WTC11 (cell line): ENCODE results near the gene CDRT4. TPM values are rescaled to one million over a fixed set of nuclear protein-coding genes. Genes with fewer than 3 reads are reported as not detected.

Source experiments
- ATAC-seq: fragments of 200-7000 bp; cut with Tn5 transposase; 2 replicates; pipeline ENCODE4 v1.10.0; 2021; ENCODE audit warnings: mild to moderate bottlenecking, moderate library complexity
- CTCF ChIA-PET: fragments of 300-600 bp; sonication (Branson Sonifier 250); formaldehyde crosslinking; loops from one replicate; lab custom pipeline; 2021; ENCODE audit warnings: antibody characterized with exemption; lab: Charles Lee
- POLR2A ChIA-PET: fragments of 350-600 bp; sonication (Branson Sonifier 250); formaldehyde crosslinking; loops from one replicate; lab custom pipeline; 2021; ENCODE audit warnings: antibody characterized with exemption; lab: Charles Lee
- DNase-seq: peaks from one replicate; pipeline ENCODE4 v3.0.0; 2021; ENCODE audit warnings: low spot score
- H3K27ac Mint-ChIP-seq: 2 replicates; pipeline ENCODE4 v1.8.0; 2021; ENCODE audit warnings: mixed read lengths
- H3K27me3 Mint-ChIP-seq: 2 replicates; pipeline ENCODE4 v1.8.0; 2021; ENCODE audit warnings: low read depth, mild to moderate bottlenecking, moderate library complexity, mixed read lengths
- H3K36me3 Mint-ChIP-seq: 2 replicates; pipeline ENCODE4 v1.8.0; 2021; ENCODE audit warnings: mixed read lengths
- H3K4me1 Mint-ChIP-seq: 2 replicates; pipeline ENCODE4 v1.8.0; 2022; ENCODE audit warnings: mixed read lengths
- H3K4me3 Mint-ChIP-seq: 2 replicates; pipeline ENCODE4 v1.8.0; 2021; ENCODE audit warnings: mild to moderate bottlenecking, moderate library complexity, mixed read lengths
- H3K9me3 Mint-ChIP-seq: 2 replicates; pipeline ENCODE4 v1.8.0; 2021; ENCODE audit warnings: mixed read lengths
- ATF1 ChIP-seq: sonication (generic); formaldehyde crosslinking; IDR thresholded peaks from 2 replicates; pipeline ENCODE4 v1.8.1; 2023; ENCODE audit warnings: mild to moderate bottlenecking, moderate library complexity, missing genetic modification reagents
- CBFB ChIP-seq: sonication (generic); formaldehyde crosslinking; IDR thresholded peaks from 2 replicates; pipeline ENCODE4 v1.8.1; 2022; ENCODE audit warnings: mild to moderate bottlenecking, low read depth, missing genetic modification reagents
- E2F1 ChIP-seq: sonication (generic); formaldehyde crosslinking; IDR thresholded peaks from 2 replicates; pipeline ENCODE4 v1.8.0; 2022; ENCODE audit warnings: mild to moderate bottlenecking, missing genetic modification reagents
- ELF4 ChIP-seq: sonication (generic); formaldehyde crosslinking; IDR thresholded peaks from 2 replicates; pipeline ENCODE4 v1.8.1; 2022; ENCODE audit warnings: low read depth, mild to moderate bottlenecking, moderate library complexity, missing genetic modification reagents
- FOXK1 ChIP-seq: sonication (generic); formaldehyde crosslinking; IDR thresholded peaks from 2 replicates; pipeline ENCODE4 v1.8.0; 2022; ENCODE audit warnings: mild to moderate bottlenecking, moderate library complexity, missing genetic modification reagents
- GRHL2 ChIP-seq: fragments of 250-450 bp; sonication (Bioruptor Pico); IDR thresholded peaks from 2 replicates; pipeline ENCODE4 v1.8.0; 2022; ENCODE audit warnings: mild to moderate bottlenecking, moderate library complexity; ENCODE audit not compliant: insufficient replicate concordance, severe bottlenecking
- GTF2I ChIP-seq: fragments of 250-450 bp; sonication (Bioruptor Pico); conservative IDR thresholded peaks from 2 replicates; pipeline ENCODE4 v1.4.0; 2021; ENCODE audit warnings: mild to moderate bottlenecking
- HMGA2 ChIP-seq: fragments of 250-450 bp; sonication (Bioruptor Pico); IDR thresholded peaks from 2 replicates; pipeline ENCODE4 v1.4.0; 2021; ENCODE audit warnings: mild to moderate bottlenecking, moderate library complexity
- IRF2 ChIP-seq: sonication (generic); formaldehyde crosslinking; IDR thresholded peaks from 2 replicates; pipeline ENCODE4 v1.8.0; 2022; ENCODE audit warnings: low read depth, missing genetic modification reagents, borderline replicate concordance
- JUN ChIP-seq: sonication (generic); formaldehyde crosslinking; IDR thresholded peaks from 2 replicates; pipeline ENCODE4 v1.8.0; 2023; ENCODE audit warnings: mild to moderate bottlenecking, missing genetic modification reagents
- NR1H2 ChIP-seq: sonication (generic); formaldehyde crosslinking; IDR thresholded peaks from 2 replicates; pipeline ENCODE4 v1.9.0; 2021; ENCODE audit warnings: mild to moderate bottlenecking, moderate library complexity, missing genetic modification reagents
- NR2C2 ChIP-seq: sonication (generic); formaldehyde crosslinking; IDR thresholded peaks from 2 replicates; pipeline ENCODE4 v1.8.0; 2022; ENCODE audit warnings: mild to moderate bottlenecking, missing genetic modification reagents
- SOX15 ChIP-seq: fragments of 250-450 bp; sonication (Bioruptor Pico); IDR thresholded peaks from 2 replicates; pipeline ENCODE4 v1.9.0; 2021; ENCODE audit warnings: mild to moderate bottlenecking
- TP53 ChIP-seq: sonication (generic); formaldehyde crosslinking; IDR thresholded peaks from 2 replicates; pipeline ENCODE4 v1.8.1; 2023; ENCODE audit warnings: mild to moderate bottlenecking, missing genetic modification reagents
- USF1 ChIP-seq: sonication (generic); formaldehyde crosslinking; IDR thresholded peaks from 2 replicates; pipeline ENCODE4 v1.8.0; 2022; ENCODE audit warnings: mild to moderate bottlenecking, missing genetic modification reagents
- ZNF263 ChIP-seq: sonication (generic); formaldehyde crosslinking; IDR thresholded peaks from 2 replicates; pipeline ENCODE4 v1.8.1; 2022; ENCODE audit warnings: low read depth, mild to moderate bottlenecking, moderate library complexity, missing genetic modification reagents
- ZNF317 ChIP-seq: sonication (generic); formaldehyde crosslinking; IDR thresholded peaks from 2 replicates; pipeline ENCODE4 v1.8.1; 2023; ENCODE audit warnings: low read depth, mild to moderate bottlenecking, moderate library complexity, missing genetic modification reagents, borderline replicate concordance
- ZNF396 ChIP-seq: fragments of 250-450 bp; sonication (Bioruptor Pico); IDR thresholded peaks from 2 replicates; pipeline ENCODE4 v1.8.0; 2021; ENCODE audit warnings: mild to moderate bottlenecking, moderate library complexity, borderline replicate concordance
- ZNF416 ChIP-seq: fragments of 250-450 bp; sonication (Bioruptor Pico); IDR thresholded peaks from 2 replicates; pipeline ENCODE4 v1.9.0; 2021; ENCODE audit warnings: mild to moderate bottlenecking, inconsistent platforms
- total RNA-seq: library from RNA; stranded (reverse); gene quantifications from 3 replicates; pipeline ENCODE4 v1.2.3, GENCODE V29; 2021
- TF ChIP-seq, protein P1 (sequence below): fragments of 200-600 bp; IDR thresholded peaks from 2 replicates; pipeline ENCODE4 v1.8.0; 2022; ENCODE audit warnings: antibody characterized with exemption
- TF ChIP-seq, protein P2 (sequence below): sonication (generic); formaldehyde crosslinking; IDR thresholded peaks from 2 replicates; pipeline ENCODE4 v1.8.1; 2022; ENCODE audit warnings: low read depth, mild to moderate bottlenecking, moderate library complexity, missing genetic modification reagents, borderline replicate concordance
- TF ChIP-seq, protein P3 (sequence below): sonication (generic); formaldehyde crosslinking; IDR thresholded peaks from 2 replicates; pipeline ENCODE4 v1.8.1; 2023; ENCODE audit warnings: mild to moderate bottlenecking, missing genetic modification reagents, moderate library complexity
- TF ChIP-seq, protein P4 (sequence below): sonication (generic); formaldehyde crosslinking; conservative IDR thresholded peaks from 2 replicates; pipeline ENCODE4 v1.8.1; 2023; ENCODE audit warnings: mild to moderate bottlenecking, low read depth, missing genetic modification reagents, moderate library complexity
- TF ChIP-seq, protein P5 (sequence below): sonication (generic); formaldehyde crosslinking; IDR thresholded peaks from 2 replicates; pipeline ENCODE4 v1.8.0; 2022; ENCODE audit warnings: mild to moderate bottlenecking, missing genetic modification reagents
- TF ChIP-seq, protein P6 (sequence below): sonication (generic); formaldehyde crosslinking; IDR thresholded peaks from 2 replicates; pipeline ENCODE4 v1.8.1; 2022; ENCODE audit warnings: low read depth, missing genetic modification reagents, borderline replicate concordance

The CDRT4 gene
- total RNA-seq, 1 experiment from 2014 or later, result 4.9 TPM

DNA sequence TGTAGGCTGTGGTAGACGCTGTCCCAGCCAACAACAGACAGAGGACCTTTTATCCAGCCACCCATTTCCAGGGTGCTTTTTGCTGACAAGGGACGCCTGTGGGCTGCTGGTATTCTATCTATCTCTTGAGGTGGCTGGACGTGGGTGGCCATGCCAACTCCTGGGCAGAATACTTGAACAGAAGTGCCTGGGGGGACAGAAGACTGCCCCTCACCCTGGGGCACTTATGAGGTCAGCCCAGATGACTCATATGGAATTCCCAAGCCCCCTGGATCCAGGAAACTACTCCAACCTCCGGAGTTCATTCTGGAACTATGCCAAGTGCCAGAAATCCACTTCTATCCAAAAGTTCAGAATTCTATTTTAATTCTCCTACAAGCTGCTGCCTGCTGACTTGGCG lies 61.3 kb downstream of the CDRT4 start:
- CTCF ChIA-PET, result no interaction called here
- no peaks in the 10 kb centered on the region for H3K4me1 Mint-ChIP-seq
- H3K36me3 Mint-ChIP-seq, result no peaks in the 10 kb centered on the region
- H3K27ac Mint-ChIP-seq, result no peak overlapping the region
- H3K9me3 Mint-ChIP-seq, result no peaks in the 10 kb centered on the region
- H3K27me3 Mint-ChIP-seq, result peaks cover 3% of the 10 kb centered on the region; the same call in 1 of the 2 replicates
- TF ChIP-seq, protein P1, sequence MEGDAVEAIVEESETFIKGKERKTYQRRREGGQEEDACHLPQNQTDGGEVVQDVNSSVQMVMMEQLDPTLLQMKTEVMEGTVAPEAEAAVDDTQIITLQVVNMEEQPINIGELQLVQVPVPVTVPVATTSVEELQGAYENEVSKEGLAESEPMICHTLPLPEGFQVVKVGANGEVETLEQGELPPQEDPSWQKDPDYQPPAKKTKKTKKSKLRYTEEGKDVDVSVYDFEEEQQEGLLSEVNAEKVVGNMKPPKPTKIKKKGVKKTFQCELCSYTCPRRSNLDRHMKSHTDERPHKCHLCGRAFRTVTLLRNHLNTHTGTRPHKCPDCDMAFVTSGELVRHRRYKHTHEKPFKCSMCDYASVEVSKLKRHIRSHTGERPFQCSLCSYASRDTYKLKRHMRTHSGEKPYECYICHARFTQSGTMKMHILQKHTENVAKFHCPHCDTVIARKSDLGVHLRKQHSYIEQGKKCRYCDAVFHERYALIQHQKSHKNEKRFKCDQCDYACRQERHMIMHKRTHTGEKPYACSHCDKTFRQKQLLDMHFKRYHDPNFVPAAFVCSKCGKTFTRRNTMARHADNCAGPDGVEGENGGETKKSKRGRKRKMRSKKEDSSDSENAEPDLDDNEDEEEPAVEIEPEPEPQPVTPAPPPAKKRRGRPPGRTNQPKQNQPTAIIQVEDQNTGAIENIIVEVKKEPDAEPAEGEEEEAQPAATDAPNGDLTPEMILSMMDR, result no peak
- TF ChIP-seq ZNF416, result no peak
- TF ChIP-seq, protein P2, sequence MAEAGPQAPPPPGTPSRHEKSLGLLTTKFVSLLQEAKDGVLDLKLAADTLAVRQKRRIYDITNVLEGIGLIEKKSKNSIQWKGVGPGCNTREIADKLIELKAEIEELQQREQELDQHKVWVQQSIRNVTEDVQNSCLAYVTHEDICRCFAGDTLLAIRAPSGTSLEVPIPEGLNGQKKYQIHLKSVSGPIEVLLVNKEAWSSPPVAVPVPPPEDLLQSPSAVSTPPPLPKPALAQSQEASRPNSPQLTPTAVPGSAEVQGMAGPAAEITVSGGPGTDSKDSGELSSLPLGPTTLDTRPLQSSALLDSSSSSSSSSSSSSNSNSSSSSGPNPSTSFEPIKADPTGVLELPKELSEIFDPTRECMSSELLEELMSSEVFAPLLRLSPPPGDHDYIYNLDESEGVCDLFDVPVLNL (CRISPR knock-in tag), result no peak
- no peak for TF ChIP-seq FOXK1 (CRISPR knock-in tag)
- TF ChIP-seq ZNF263 (CRISPR knock-in tag), result no peak
- TF ChIP-seq, protein P3, sequence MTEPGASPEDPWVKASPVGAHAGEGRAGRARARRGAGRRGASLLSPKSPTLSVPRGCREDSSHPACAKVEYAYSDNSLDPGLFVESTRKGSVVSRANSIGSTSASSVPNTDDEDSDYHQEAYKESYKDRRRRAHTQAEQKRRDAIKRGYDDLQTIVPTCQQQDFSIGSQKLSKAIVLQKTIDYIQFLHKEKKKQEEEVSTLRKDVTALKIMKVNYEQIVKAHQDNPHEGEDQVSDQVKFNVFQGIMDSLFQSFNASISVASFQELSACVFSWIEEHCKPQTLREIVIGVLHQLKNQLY (CRISPR knock-in tag), result no peak
- TF ChIP-seq, protein P4, sequence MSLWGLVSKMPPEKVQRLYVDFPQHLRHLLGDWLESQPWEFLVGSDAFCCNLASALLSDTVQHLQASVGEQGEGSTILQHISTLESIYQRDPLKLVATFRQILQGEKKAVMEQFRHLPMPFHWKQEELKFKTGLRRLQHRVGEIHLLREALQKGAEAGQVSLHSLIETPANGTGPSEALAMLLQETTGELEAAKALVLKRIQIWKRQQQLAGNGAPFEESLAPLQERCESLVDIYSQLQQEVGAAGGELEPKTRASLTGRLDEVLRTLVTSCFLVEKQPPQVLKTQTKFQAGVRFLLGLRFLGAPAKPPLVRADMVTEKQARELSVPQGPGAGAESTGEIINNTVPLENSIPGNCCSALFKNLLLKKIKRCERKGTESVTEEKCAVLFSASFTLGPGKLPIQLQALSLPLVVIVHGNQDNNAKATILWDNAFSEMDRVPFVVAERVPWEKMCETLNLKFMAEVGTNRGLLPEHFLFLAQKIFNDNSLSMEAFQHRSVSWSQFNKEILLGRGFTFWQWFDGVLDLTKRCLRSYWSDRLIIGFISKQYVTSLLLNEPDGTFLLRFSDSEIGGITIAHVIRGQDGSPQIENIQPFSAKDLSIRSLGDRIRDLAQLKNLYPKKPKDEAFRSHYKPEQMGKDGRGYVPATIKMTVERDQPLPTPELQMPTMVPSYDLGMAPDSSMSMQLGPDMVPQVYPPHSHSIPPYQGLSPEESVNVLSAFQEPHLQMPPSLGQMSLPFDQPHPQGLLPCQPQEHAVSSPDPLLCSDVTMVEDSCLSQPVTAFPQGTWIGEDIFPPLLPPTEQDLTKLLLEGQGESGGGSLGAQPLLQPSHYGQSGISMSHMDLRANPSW (CRISPR knock-in tag), result no peak
- TF ChIP-seq JUN, result no peak
- no peak for TF ChIP-seq E2F1
- TF ChIP-seq, protein P5, sequence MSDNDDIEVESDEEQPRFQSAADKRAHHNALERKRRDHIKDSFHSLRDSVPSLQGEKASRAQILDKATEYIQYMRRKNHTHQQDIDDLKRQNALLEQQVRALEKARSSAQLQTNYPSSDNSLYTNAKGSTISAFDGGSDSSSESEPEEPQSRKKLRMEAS (CRISPR knock-in tag), result no peak
- no peak for TF ChIP-seq NR1H2 (CRISPR knock-in tag)
- TF ChIP-seq GTF2I (CRISPR knock-in tag), result no peak
- no peak for TF ChIP-seq TP53 (CRISPR knock-in tag)
- TF ChIP-seq GRHL2 (CRISPR knock-in tag), result no peak
- TF ChIP-seq ZNF317 (CRISPR knock-in tag), result no peak
- no peak for TF ChIP-seq CBFB
- no peak for TF ChIP-seq ELF4
- no peak for TF ChIP-seq HMGA2
- DNase-seq (no peak), ATAC-seq (no peak)
- POLR2A ChIA-PET, result no interaction called here
- H3K4me3 Mint-ChIP-seq, result no peak overlapping the region

GRCh38 chr17:15405058-15405415 lies 62.4 kb downstream of the CDRT4 start:
- ChIA-PET POLR2A (no interaction called here), CTCF (no interaction called here)
- ATAC-seq, result no peak
- no peak overlapping the region for H3K27ac Mint-ChIP-seq
- H3K27me3 Mint-ChIP-seq, result no peaks in the 10 kb centered on the region; the same call in 1 of the 2 replicates
- no peaks in the 10 kb centered on the region for H3K9me3 Mint-ChIP-seq
- H3K4me3 Mint-ChIP-seq, result no peak overlapping the region
- H3K4me1 Mint-ChIP-seq, result no peaks in the 10 kb centered on the region
- H3K36me3 Mint-ChIP-seq, result no peaks in the 10 kb centered on the region
- no peak for TF ChIP-seq NR2C2 (CRISPR knock-in tag)
- TF ChIP-seq GRHL2 (CRISPR knock-in tag), result no peak
- no peak for TF ChIP-seq USF1 (CRISPR knock-in tag)
- no peak for TF ChIP-seq ZNF396 (CRISPR knock-in tag)
- TF ChIP-seq SOX15 (CRISPR knock-in tag), result no peak
- TF ChIP-seq, protein P6, sequence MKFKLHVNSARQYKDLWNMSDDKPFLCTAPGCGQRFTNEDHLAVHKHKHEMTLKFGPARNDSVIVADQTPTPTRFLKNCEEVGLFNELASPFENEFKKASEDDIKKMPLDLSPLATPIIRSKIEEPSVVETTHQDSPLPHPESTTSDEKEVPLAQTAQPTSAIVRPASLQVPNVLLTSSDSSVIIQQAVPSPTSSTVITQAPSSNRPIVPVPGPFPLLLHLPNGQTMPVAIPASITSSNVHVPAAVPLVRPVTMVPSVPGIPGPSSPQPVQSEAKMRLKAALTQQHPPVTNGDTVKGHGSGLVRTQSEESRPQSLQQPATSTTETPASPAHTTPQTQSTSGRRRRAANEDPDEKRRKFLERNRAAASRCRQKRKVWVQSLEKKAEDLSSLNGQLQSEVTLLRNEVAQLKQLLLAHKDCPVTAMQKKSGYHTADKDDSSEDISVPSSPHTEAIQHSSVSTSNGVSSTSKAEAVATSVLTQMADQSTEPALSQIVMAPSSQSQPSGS, result no peak
- TF ChIP-seq FOXK1 (CRISPR knock-in tag), result no peak
- TF ChIP-seq ATF1 (CRISPR knock-in tag), result no peak
- TF ChIP-seq, protein P5 (CRISPR knock-in tag), result no peak
- no peak for TF ChIP-seq IRF2 (CRISPR knock-in tag)
- no peak for DNase-seq
